OCI-M2 (cell line): ENCODE results near the gene CLIC4.

Experiments used
- DNase-seq: peaks from one replicate; lab custom pipeline; 2025; ENCODE audit not compliant: unreplicated experiment; lab: John Stamatoyannopoulos, UW

CLIC4 gene

GRCh38 chr1:24856787-24857506, 111.7 kb downstream of the CLIC4 start:
- DNase-seq: no peak

- DNase-seq: no peak
Measured at GRCh38 chr1:24857507-24858133, 112.4 kb downstream of the CLIC4 start.

DNA sequence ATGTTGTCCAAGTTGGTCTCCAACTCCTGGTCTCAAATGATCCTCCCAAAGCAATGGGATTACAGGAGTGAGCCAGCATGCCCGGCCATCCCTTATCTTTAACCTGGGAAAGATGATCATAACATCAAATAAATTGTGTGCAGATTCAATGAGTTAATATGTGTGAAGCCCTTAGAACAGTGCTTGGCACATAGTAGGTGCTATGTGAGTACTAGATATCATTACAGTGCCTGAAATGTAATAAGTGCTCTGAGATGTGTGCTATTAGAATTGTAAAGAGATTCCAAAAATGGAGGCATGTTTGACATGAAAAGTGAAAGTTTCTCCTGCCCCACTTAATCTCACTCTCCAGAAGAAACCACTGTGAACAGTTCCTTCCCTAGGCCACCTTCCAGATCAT, 113.0 kb downstream of the CLIC4 start:
- no peak for DNase-seq

DNA sequence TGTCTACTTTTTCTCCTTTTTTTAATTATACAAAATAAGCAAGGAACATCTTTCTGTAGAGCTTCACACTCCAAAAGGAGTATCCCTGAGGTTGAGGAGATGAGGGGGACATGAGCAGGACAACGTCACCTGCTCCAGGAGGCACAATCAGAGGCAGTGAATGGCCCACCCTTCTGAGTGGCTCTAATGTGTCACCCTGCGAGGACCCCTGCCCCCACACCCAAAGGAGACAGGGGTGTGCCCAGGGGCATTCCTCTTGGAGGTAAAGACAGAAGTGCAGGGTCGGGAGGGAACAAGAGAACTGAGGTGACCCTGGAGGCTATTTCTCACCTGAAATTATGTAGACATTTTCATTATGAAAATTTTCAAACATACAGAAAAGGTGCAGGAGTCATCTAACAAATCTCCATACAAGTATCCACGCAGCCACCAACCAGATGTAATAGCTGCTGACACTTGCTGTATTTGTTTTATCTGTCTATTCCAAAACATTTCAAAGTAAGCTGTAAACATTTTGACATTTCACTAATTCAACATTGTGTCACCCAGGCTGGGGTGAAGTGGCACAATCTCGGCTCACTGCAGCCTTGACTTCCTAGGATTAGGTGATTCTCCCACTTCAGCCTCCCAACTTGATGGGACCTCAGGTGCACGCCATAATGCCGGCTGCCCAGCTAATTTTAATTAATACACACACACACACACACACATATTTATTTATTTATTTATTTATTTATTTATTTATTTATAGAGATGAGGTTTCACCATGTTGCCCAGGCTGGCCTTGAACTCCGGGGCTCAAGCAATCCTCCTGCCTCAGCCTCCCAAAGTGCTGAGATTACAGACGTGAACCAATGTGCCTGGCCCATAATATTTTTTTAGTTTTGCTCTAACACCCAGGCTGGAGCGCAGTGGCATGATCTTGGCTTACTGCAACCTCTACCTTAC, 114.1 kb downstream of the CLIC4 start:
- DNase-seq: no peak

GRCh38 chr1:24860841-24861240, 115.6 kb downstream of the CLIC4 start:
- no peak for DNase-seq

DNA sequence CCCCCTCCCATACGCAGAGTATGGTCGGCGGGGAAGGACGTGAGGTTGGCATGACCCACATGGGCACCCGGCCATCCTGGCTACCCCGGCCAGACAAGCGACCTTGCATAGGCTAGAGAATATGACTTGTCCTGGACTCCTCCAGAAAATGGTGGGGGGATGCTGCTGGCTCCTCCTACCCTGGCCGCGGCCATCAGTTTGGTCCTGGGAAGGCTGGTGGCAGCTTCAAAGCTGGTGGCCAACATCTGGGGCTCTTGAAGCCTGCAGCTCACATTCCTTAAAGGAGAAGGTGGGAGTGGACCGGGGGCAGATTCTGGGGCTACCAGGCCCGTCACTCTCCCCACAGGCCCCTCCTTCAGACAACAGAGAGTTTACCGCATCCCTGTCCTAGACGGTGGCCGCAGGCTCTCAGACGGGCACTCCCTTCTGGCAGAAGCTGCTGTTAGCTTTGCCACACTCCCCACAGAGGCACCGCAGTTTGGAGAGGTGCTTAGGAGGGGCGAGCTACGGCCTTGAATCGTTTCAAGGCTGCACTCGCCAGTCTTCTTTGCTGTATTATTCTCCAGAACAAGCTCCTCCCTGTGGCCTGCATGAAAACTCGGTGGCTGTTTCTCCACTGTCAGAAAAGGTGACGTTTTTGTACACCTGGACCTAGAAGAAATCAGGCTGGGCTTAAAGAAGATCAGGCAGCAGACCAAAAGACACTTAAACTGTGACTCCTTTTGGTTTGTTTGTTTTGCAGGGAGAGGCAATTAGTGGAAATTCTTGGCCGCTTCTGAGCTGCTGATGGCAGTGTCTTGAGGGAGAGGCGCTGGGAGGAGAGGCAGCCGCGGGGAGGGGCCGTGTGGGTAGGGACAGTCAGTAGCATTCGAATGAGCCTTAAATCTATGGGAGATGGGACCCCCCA, 116.8 kb downstream of the CLIC4 start:
- no peak for DNase-seq

GRCh38 chr1:24862775-24863483, 117.7 kb downstream of the CLIC4 start:
- no peak for DNase-seq

DNA sequence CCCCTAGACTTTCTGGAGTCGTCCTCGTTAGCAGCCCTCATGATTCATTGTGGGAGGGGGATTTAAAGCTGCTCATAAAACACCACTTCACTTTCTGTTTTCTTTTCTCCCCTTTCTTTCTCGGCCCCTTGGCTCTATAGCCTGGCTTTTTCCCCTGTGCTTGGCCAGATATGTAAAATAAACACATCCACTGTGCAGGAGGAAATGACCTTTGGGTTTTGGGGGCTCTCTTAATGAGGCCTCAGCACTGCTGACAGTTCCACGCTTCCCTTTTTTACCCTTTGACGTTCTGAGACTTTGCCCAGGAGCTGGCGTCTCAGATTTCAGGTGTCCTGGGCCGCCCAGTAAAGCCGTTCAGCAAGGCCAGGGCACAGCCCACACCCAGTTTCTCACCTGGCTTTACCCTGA, 119.1 kb downstream of the CLIC4 start:
- no peak for DNase-seq

GRCh38 chr1:24865168-24865567, 119.9 kb downstream of the CLIC4 start:
- no peak for DNase-seq

GRCh38 chr1:24865587-24865986, 120.3 kb downstream of the CLIC4 start:
- DNase-seq: no peak

DNA sequence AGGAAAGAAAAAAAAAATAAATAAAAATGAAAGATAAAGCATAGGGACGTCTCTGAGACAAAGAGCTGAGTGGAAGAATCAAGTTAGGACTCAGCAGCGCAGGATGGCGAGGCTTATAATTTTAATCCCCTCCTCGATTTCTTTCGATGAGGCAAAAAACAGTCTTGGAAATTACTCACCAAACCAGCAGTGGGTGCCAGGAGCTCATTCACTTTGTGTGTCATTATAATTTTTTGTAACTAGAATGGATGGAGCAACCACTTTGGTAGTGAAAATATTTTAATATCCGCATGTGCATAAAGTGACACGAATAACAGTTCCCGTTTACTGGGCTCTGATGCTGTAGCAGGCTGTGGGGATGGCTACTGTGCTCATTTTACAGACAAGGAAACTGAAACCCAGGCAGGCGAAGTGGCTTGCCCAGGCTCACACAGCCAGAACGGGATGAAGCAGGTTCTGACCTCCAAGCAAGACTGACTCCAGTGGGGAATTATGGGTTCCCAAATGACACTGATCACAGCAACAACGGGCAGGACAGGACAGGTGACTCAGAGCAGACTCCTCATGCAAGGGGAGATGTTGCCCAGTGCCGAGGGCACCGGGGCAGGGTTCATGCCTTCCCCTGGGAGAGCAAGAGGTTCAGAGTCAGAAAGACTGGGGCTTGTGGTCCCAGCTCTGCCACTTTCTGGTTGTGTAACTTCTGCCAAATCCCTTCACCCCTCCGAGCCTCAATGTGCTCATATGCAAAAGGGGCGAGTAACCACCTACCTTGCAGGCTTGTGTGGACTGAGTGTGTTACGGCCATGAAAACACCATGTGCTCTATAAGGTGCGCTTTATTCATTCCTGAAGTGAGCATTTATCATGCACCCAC, 121.2 kb downstream of the CLIC4 start:
- no peak for DNase-seq

GRCh38 chr1:24867084-24867870, 122.0 kb downstream of the CLIC4 start:
- no peak for DNase-seq

DNA sequence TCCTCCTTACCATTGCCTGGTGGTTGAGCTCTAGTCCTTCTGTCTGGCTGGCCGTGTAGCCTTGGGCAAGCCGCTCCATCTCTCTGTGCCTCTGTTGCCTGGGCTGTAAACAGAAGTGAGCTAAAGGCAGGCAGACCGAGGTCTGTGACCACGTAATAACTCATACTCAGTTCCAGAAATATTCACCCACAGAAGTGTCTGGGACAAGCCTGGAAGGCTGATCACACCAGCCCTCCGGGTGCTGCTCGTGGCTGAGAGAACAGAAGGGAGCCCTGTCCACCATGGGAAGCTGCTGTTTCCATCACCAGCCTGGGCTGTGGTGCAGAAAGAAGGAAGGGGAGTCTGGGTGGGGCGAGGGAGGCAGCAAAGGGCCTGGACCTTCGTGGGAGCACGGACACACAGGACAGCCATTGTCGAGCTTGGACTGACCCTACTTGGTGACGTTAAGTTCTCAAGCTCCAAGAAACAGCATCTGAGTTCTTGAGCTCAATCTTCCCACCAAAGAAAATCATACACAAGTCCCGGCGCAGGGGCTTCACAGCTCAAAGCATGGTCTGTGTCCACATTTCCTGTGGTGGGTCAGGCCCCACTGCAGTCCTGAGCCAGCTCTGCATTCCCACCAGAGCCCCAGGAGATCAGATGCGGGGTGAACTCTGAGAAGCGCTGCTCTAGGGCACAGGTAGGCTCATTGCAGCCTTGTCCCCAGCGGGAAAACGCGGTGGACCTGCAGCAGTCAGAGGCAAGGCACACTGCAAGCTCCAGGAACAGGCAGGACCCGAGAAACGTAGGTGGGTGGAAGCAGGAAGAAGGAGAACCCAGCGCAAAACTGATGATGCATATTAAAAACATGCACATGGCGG, 123.0 kb downstream of the CLIC4 start:
- no peak for DNase-seq

DNA sequence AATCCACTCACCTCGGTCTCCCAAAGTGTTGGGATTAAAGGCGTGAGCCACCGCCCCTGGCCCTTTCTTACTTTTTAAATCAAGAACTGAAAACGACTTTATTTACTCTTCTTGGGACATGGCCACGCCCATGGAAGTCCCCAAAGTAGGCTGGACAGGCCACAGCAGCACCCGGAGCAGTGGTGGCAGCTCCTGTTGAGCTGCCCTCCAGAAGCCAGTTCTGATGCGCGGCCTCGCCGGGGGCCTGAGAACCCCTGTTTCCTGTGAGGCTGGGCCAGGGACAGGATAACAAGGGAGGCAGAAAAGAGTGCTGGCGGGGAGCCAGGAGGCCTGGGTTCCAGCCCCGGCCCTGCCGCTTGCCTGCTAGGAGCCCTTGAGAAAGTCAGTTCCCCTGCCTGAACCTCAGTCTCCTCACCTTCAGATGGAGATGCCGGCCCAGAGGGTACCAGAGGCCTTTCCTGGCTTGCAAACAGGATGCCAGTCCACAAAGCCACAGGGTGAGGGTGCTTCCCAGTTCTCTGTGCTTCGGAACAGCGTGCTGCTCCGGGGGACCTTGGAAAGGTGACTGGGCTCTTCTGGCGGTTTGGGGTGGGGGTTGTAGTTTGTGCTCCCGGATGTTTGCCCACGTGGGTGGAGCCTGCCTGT, 125.4 kb downstream of the CLIC4 start:
- DNase-seq: no peak

DNA sequence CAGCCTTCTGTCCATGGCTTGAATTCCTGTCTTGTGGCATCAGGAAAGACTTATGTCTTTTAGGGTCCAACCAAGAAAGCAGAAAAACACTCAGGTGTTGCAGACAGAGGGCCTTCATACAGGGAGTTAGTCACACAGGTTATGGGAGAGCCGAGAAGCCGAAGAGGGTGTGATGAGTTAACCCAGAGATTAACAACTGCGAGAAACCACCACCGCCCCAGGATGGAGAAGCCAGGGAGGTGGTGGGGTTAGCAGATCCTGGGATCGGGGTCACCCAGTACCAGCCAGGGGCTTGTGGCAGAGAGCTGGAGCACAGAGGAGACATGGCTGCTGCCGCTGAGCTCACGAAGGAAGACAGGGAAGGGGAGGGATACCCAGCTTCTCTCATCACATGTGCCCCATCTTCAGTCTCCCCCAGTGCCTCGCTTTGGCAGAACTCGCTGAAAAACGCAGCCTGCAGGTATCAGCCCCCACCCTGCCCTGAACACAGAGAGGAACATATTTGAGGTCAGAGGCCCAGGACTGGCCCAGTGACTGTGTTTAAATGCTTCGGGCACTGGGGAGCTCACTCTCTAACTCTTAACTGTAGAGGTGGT, 126.2 kb downstream of the CLIC4 start:
- DNase-seq: no peak

- no peak for DNase-seq
Measured at GRCh38 chr1:24872061-24872850, 127.0 kb downstream of the CLIC4 start.
